SK-N-SH treated with all-trans-retinoic acid at 6 μM for 48 hours (cell line): Measurements from ENCODE around the gene PHF21B.

Experiments used
- CSDC2 ChIP-seq: fragments of 250-450 bp; sonication (Bioruptor Pico); IDR thresholded peaks from 2 replicates; pipeline ENCODE4 v1.5.0; 2020; ENCODE audit warnings: mild to moderate bottlenecking, moderate library complexity
- CSRNP3 ChIP-seq: fragments of 250-450 bp; sonication (Bioruptor Pico); IDR thresholded peaks from 2 replicates; pipeline ENCODE4 v1.5.1; 2021; ENCODE audit warnings: mild to moderate bottlenecking, moderate library complexity
- PATZ1 ChIP-seq: fragments of 250-450 bp; sonication (Bioruptor Pico); IDR thresholded peaks from 2 replicates; pipeline ENCODE4 v1.8.0; 2020; ENCODE audit warnings: mild to moderate bottlenecking, moderate library complexity, borderline replicate concordance
- ZC3H10 ChIP-seq: fragments of 250-450 bp; sonication (Bioruptor Pico); IDR thresholded peaks from 2 replicates; pipeline ENCODE4 v1.5.1; 2021; ENCODE audit warnings: mild to moderate bottlenecking, moderate library complexity
- ZFP3 ChIP-seq: fragments of 250-450 bp; sonication (Bioruptor Pico); IDR thresholded peaks from 2 replicates; pipeline ENCODE4 v1.5.0; 2020; ENCODE audit warnings: mild to moderate bottlenecking, moderate library complexity
- ZNF565 ChIP-seq: fragments of 450-650 bp; formaldehyde crosslinking; conservative IDR thresholded peaks from 2 replicates; pipeline ENCODE4 v1.5.0; 2020; ENCODE audit warnings: low read depth, mild to moderate bottlenecking, moderate library complexity

- TF ChIP-seq PATZ1 (no peak), ZFP3 (CRISPR knock-in tag) (no peak), ZC3H10 (CRISPR knock-in tag) (no peak), ZNF565 (CRISPR knock-in tag) (no peak), CSRNP3 (CRISPR knock-in tag) (no peak), CSDC2 (CRISPR knock-in tag) (no peak)
Measured at GRCh38 chr22:44839721-44840120, 170.1 kb downstream of the PHF21B start.
